ENCODE results near the gene SUOX. TPM values are rescaled to one million over a fixed set of nuclear protein-coding genes. Genes with fewer than 3 reads are reported as not detected.

Gene SUOX
- polyA plus RNA-seq, 1 donor from 2014 or later, result 13.1 TPM

DNA sequence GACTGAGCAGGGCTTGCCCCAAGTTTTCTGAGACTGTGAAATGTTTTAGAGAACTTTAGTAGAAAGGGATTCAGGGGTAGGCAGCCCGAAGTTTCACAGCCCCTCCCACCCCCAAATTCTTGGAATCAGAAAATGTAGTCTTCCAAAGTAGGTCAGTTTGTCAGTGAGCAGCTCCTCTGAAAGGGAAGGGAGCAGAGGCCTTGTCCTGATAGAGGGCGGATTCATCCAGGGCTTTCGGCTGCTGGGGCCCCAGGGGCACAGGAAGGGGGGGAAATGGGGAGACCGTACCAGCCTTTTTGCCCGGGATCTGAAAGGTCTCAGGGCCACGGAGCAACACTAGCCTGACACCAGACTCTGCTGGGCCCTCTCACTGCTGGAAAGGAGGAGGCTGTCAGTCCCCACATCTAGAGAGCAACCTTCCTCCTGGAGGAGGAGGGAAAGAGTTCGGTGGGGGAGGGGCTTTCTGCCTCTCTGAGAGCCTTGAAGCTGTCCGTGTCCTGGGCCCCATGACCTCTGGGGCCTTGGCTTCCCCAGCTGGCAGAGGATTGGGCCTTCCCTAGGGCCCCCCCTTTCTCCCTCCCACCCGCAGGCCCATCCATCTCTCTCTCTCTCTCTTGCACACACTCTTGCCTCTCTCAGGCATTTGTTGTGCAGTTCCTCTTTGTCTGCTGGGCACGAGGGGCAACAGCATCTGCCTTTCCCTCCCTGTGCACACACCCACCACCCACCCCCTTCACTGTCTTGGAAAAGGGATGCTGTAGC lies 23.5 kb downstream of the SUOX start, which contains the start of gene IKZF4:
Gene IKZF4 (plus strand): TSS at position 621 of the 762 bp plus-strand sequence. CDS start 451 bp downstream, outside the sequence.
- peak within 1 kb of the TSS; percentile 62 for H2AFZ ChIP-seq (ENCODE audit: low read depth, low read length)
- peaks cover 35% of the 10 kb centered on the region for H3K79me2 ChIP-seq (replicated peaks; ENCODE audit: insufficient read depth, low read length)
- no peaks in the 10 kb centered on the region for H3K36me3 ChIP-seq (ENCODE audit: insufficient read depth, low read length)
- H3K9ac ChIP-seq (ENCODE audit: low read length), result peak within 1 kb of the TSS; percentile 97
- no peak for TF ChIP-seq CTCF (IDR thresholded peaks at IDR 0.05; ENCODE audit: poor library complexity, severe bottlenecking)
- no peak for TF ChIP-seq SMC3 (conservative IDR thresholded peaks at IDR 0.05; ENCODE audit: poor library complexity)
- peak; percentile 84 for TF ChIP-seq TAF1 (IDR thresholded peaks at IDR 0.05; ENCODE audit: low read depth)
- no peak for TF ChIP-seq EP300 (conservative IDR thresholded peaks at IDR 0.05; ENCODE audit: poor library complexity, severe bottlenecking)
- peak; percentile 40 for TF ChIP-seq POLR2AphosphoS5 (IDR thresholded peaks at IDR 0.05)
- peak; percentile 89 for TF ChIP-seq REST (IDR thresholded peaks at IDR 0.05; ENCODE audit: borderline replicate concordance)
- H3F3A ChIP-seq (ENCODE audit: insufficient read depth, low read length, poor library complexity, severe bottlenecking), result no peaks in the 10 kb centered on the region
- H3K4me3 ChIP-seq (ENCODE audit: low read length), result peak within 1 kb of the TSS; percentile 80
- no peaks in the 10 kb centered on the region for H3K27me3 ChIP-seq (ENCODE audit: insufficient read depth, low read depth, low read length)
- H3K9me2 ChIP-seq (ENCODE audit: insufficient read depth, low read length), result no peaks in the 10 kb centered on the region
- no peaks in the 10 kb centered on the region for H4K20me1 ChIP-seq (ENCODE audit: insufficient read depth)
- H3K4me2 ChIP-seq (ENCODE audit: low read length), result peak within 1 kb of the TSS; percentile 98
- H3K9me3 ChIP-seq (ENCODE audit: low read length), result no peaks in the 10 kb centered on the region
- peak within 1 kb of the TSS; percentile 99 for H3K27ac ChIP-seq (ENCODE audit: low read length)

DNA sequence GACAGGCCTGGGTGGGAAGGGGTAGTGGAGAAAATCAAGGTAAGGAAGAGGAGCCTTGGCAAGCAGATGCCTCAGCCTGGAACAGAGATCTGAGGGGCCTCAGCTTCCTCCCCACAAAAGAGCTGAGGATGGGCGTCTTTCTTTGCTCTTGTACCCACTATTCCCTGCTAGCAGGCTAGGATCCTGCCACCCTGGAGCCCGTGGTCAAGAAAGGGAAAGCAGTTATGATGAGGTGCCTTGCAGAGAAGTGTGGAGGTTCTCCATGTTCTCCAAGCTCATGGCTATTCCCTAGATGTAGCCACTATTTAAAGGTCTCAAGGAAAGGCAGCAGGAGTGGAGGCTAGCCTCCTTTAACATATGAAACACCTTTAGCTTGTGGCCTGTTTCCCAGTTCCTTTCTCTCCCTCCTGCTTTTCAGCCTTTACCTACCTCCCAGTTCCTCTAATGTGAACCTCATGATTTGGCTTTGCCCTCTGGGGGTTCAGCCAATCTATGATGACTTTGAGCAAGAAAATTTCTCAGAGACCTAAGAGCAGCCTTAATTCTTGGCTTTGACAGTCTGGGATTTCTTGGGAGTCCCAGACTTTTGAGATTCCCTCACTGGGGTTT lies 24.9 kb downstream of the SUOX start:
- Histone ChIP-seq H3K27me3 (ENCODE audit: insufficient read depth, low read depth, low read length) (no peaks in the 10 kb centered on the region), H2AFZ (ENCODE audit: low read depth, low read length) (peak overlapping the region; percentile 62), H3K4me3 (ENCODE audit: low read length) (peak overlapping the region; percentile 80), H3K27ac (ENCODE audit: low read length) (peak overlapping the region; percentile 99), H4K20me1 (ENCODE audit: insufficient read depth) (no peaks in the 10 kb centered on the region), H3K36me3 (ENCODE audit: insufficient read depth, low read length) (no peaks in the 10 kb centered on the region), H3K9me3 (ENCODE audit: low read length) (no peaks in the 10 kb centered on the region), H3K4me2 (ENCODE audit: low read length) (peak overlapping the region; percentile 98), H3K9ac (ENCODE audit: low read length) (peak overlapping the region; percentile 97), H3K79me2 (replicated peaks; ENCODE audit: insufficient read depth, low read length) (peaks cover 35% of the 10 kb centered on the region), H3F3A (ENCODE audit: insufficient read depth, low read length, poor library complexity, severe bottlenecking) (no peaks in the 10 kb centered on the region), H3K9me2 (ENCODE audit: insufficient read depth, low read length) (no peaks in the 10 kb centered on the region)
- no peak for TF ChIP-seq MXI1 (conservative IDR thresholded peaks at IDR 0.05; ENCODE audit: poor library complexity, severe bottlenecking)
- no peak for TF ChIP-seq TAF1 (IDR thresholded peaks at IDR 0.05; ENCODE audit: low read depth)
- no peak for TF ChIP-seq EP300 (conservative IDR thresholded peaks at IDR 0.05; ENCODE audit: poor library complexity, severe bottlenecking)
- TF ChIP-seq CTCF (IDR thresholded peaks at IDR 0.05; ENCODE audit: poor library complexity, severe bottlenecking), result no peak
- no peak for TF ChIP-seq REST (IDR thresholded peaks at IDR 0.05; ENCODE audit: borderline replicate concordance)
- no peak for TF ChIP-seq RAD21 (conservative IDR thresholded peaks at IDR 0.05)
- TF ChIP-seq EZH2 (IDR thresholded peaks at IDR 0.05; ENCODE audit: borderline replicate concordance, insufficient read depth, low read length, poor library complexity, severe bottlenecking), result no peak
- TF ChIP-seq POLR2AphosphoS5 (IDR thresholded peaks at IDR 0.05), result no peak
- TF ChIP-seq SMC3 (conservative IDR thresholded peaks at IDR 0.05; ENCODE audit: poor library complexity), result no peak
